Measurements from ENCODE around the gene PSG1.
"Not testable (repeated sequence)": the region's sequence is repeated elsewhere in the genome, so short reads cannot be mapped to it uniquely, and the experiment has no call there.

- not testable (repeated sequence) for TF ChIP-seq EZH2 (IDR thresholded peaks at IDR 0.05; ENCODE audit: insufficient read depth, poor library complexity, severe bottlenecking); EZH2phosphoT487 (IDR thresholded peaks at IDR 0.05; ENCODE audit: insufficient read depth, low read depth)
Measured at GRCh38 chr19:42874901-42875813, 4.4 kb downstream of the PSG1 start.
